Activated CD8-positive, alpha-beta memory T cell treated with anti-CD3 and anti-CD28 coated beads, Interleukin-2, amount 10 ng/mL, durations not matched to agents 7 days and 5 days (primary cell): ENCODE results near the gene UNG. TPM values are rescaled to one million over a fixed set of nuclear protein-coding genes. Genes with fewer than 3 reads are reported as not detected.
A peak's percentile ranks its signal among the peaks of the same experiment; 100 is the strongest.

Experiments used
- ATAC-seq: fragments of 150-1000 bp; cut with Tn5 transposase; one replicate; pipeline ENCODE4 v1.10.0; 2021; ENCODE audit warnings: moderate library complexity
- CTCF ChIA-PET: fragments of 350-600 bp; sonication (Branson Sonifier 250); formaldehyde crosslinking; loops from one replicate; lab custom pipeline; 2021; ENCODE audit warnings: antibody characterized with exemption; lab: Charles Lee
- DNase-seq: peaks from one replicate; pipeline ENCODE4 v3.0.0-alpha.2; 2020
- H3K27ac Mint-ChIP-seq: one replicate; pipeline ENCODE4 v1.8.0; 2021; ENCODE audit warnings: mild to moderate bottlenecking, mixed read lengths
- H3K27me3 Mint-ChIP-seq: one replicate; pipeline ENCODE4 v1.8.0; 2021; ENCODE audit warnings: mixed read lengths
- H3K36me3 Mint-ChIP-seq: one replicate; pipeline ENCODE4 v1.8.0; 2021; ENCODE audit warnings: mild to moderate bottlenecking, mixed read lengths
- H3K4me1 Mint-ChIP-seq: one replicate; pipeline ENCODE4 v1.8.0; 2021; ENCODE audit warnings: mixed read lengths
- H3K4me3 Mint-ChIP-seq: one replicate; pipeline ENCODE4 v1.8.0; 2021; ENCODE audit warnings: mild to moderate bottlenecking, moderate library complexity, mixed read lengths
- H3K9me3 Mint-ChIP-seq: one replicate; pipeline ENCODE4 v1.8.0; 2022; ENCODE audit warnings: low read depth, mixed read lengths
- total RNA-seq, 2 experiments: library from RNA; stranded (reverse); gene quantifications; one replicate each; pipeline ENCODE4 v1.2.3, GENCODE V29; 2021

UNG gene
- total RNA-seq, 2 experiments from 2014 or later: 53.7 to 75.6 TPM

GRCh38 chr12:109154451-109155438 lies 57.3 kb downstream of the UNG start:
- Mint-ChIP-seq H3K27me3 (peaks cover 8% of the 10 kb centered on the region), H3K27ac (peak overlapping the region; percentile 84), H3K4me3 (peak overlapping the region; percentile 83), H3K4me1 (peaks cover 14% of the 10 kb centered on the region), H3K36me3 (no peaks in the 10 kb centered on the region), H3K9me3 (no peaks in the 10 kb centered on the region)
- DNase-seq (peak; percentile 87), ATAC-seq (peak; percentile 96)
- CTCF ChIA-PET: interaction anchor here (1.1 to 1.3 kb wide), 2 partner anchors 43 kb away, joined by 3 to 6 read pairs; no protein-coding TSS in a partner anchor

GRCh38 chr12:109156036-109156435 lies 58.6 kb downstream of the UNG start:
- Mint-ChIP-seq H3K9me3 (no peaks in the 10 kb centered on the region), H3K4me3 (no peak overlapping the region), H3K4me1 (peaks cover 14% of the 10 kb centered on the region), H3K27me3 (peaks cover 5% of the 10 kb centered on the region), H3K27ac (no peak overlapping the region), H3K36me3 (no peaks in the 10 kb centered on the region)
- CTCF ChIA-PET: no interaction called here
- ATAC-seq (no peak), DNase-seq (no peak)

DNA sequence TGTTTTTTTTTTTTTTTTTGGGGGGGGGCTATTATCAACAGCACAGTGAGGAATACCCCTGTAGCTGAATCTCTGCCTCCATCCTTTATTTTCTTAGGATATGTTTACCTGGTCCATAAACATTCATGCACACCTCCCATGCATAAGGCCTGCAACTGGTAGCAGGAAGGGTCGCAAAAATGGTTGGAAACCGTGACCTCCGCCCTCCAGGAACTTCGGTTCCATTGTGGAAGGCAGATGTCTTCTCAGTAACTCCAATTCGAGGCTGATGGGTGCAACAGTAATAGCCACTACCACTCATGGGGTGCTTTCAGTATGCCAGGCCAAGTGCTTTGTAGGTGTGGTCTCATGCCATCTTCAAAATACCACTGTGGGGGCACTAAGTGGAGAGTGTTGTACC lies 59.2 kb downstream of the UNG start:
- DNase-seq (no peak), ATAC-seq (no peak)
- Mint-ChIP-seq H3K36me3 (no peaks in the 10 kb centered on the region), H3K27me3 (peaks cover 5% of the 10 kb centered on the region), H3K4me1 (peaks cover 14% of the 10 kb centered on the region), H3K4me3 (no peak overlapping the region), H3K9me3 (no peaks in the 10 kb centered on the region), H3K27ac (no peak overlapping the region)
- CTCF ChIA-PET: no interaction called here

DNA sequence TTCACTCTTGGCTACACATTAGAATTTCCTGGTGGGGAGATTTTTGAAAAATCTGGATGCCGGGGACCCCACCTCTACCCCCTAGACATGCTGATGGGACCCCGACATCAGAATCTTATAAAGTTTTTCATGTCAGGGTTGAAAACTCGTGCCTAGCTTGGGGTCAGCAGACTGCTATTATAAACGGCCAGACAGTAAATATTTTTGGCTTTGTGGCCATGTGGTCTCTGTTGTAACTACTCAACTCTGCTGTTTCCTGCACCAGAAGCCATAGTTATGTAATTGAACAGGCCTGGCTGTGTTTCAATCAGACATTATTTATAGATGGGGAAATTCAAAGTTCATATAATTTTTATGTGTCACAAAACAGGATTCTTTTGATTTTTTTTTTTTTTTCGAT lies 60.6 kb downstream of the UNG start:
- no peaks in the 10 kb centered on the region for H3K36me3 Mint-ChIP-seq
- CTCF ChIA-PET: no interaction called here
- ATAC-seq: no peak

GRCh38 chr12:109160433-109160832 lies 63.0 kb downstream of the UNG start:
- peaks cover 9% of the 10 kb centered on the region for H3K4me1 Mint-ChIP-seq
- no peaks in the 10 kb centered on the region for H3K27me3 Mint-ChIP-seq
- peaks cover 2% of the 10 kb centered on the region for H3K36me3 Mint-ChIP-seq
- no peak overlapping the region for H3K4me3 Mint-ChIP-seq
- ATAC-seq (no peak), DNase-seq (no peak)
- no peaks in the 10 kb centered on the region for H3K9me3 Mint-ChIP-seq
- CTCF ChIA-PET: no interaction called here
- H3K27ac Mint-ChIP-seq: no peak overlapping the region

More for the DNA sequence above, 60.6 kb downstream of the UNG start:
- Mint-ChIP-seq H3K27ac (no peak overlapping the region), H3K4me1 (peaks cover 14% of the 10 kb centered on the region), H3K4me3 (no peak overlapping the region), H3K27me3 (no peaks in the 10 kb centered on the region), H3K9me3 (no peaks in the 10 kb centered on the region)
- DNase-seq: no peak

Other genes starting within 250 kb of the UNG start
- 10 to 100 TPM; 66.9 to 73.9 TPM for gene SSH1, start 240.0 kb upstream of the UNG start, total RNA-seq
- not detected for gene DAO, start 217.5 kb upstream of the UNG start, total RNA-seq
- not detected for gene SVOP, start 76.5 kb upstream of the UNG start, total RNA-seq
- 1 to 10 TPM; 5.9 to 8.7 TPM for gene USP30, start 45.0 kb upstream of the UNG start, total RNA-seq
- gene ALKBH2, start 4.1 kb upstream of the UNG start, total RNA-seq: 10 to 100 TPM; 14.0 to 17.2 TPM
- 10 to 100 TPM; 10.4 to 15.1 TPM for gene ACACB, start 19.0 kb downstream of the UNG start, total RNA-seq
- gene FOXN4, start 211.7 kb downstream of the UNG start, total RNA-seq: not detected